GM21381 (cell line): Measurements from ENCODE around the gene TSC22D1.

Experiments used
- ATAC-seq: cut with Tn5 transposase; IDR thresholded peaks from one replicate; pipeline ENCODE4 v1.9.1; 2021; ENCODE audit warnings: mild to moderate bottlenecking, moderate library complexity; ENCODE audit not compliant: unreplicated experiment

The TSC22D1 gene

GRCh38 chr13:44388427-44389059 lies 187.6 kb downstream of the TSC22D1 start:
- ATAC-seq = no peak

GRCh38 chr13:44386913-44387556 lies 189.1 kb downstream of the TSC22D1 start:
- no peak for ATAC-seq

- no peak for ATAC-seq
Measured at GRCh38 chr13:44385847-44386246, 190.3 kb downstream of the TSC22D1 start.

GRCh38 chr13:44385401-44385800 lies 190.7 kb downstream of the TSC22D1 start:
- no peak for ATAC-seq

GRCh38 chr13:44384778-44385177 lies 191.4 kb downstream of the TSC22D1 start:
- no peak for ATAC-seq

GRCh38 chr13:44383945-44384344 lies 192.2 kb downstream of the TSC22D1 start:
- no peak for ATAC-seq

- ATAC-seq = no peak
Measured at GRCh38 chr13:44382635-44383145, 193.4 kb downstream of the TSC22D1 start.
